SK-N-SH (cell line): ENCODE results near the gene STUB1. TPM values are rescaled to one million over a fixed set of nuclear protein-coding genes. Genes with fewer than 3 reads are reported as not detected.

Experiments
- CTCF ChIA-PET: fragments of 300-600, 350-600 bp; formaldehyde crosslinking; extraction: SDS; loops from one replicate; lab custom pipeline; 2021; lab: Yijun Ruan, JAX
- POLR2A ChIA-PET: fragments of 350-600 bp; sonication (Branson Sonifier 250); formaldehyde crosslinking; extraction: SDS; loops from one replicate; lab custom pipeline; 2020; ENCODE audit warnings: antibody characterized with exemption, inconsistent platforms; lab: Yijun Ruan, JAX
- DNase-seq: peaks from one replicate; pipeline ENCODE4 v3.0.0; 2012
- H2AFZ ChIP-seq: fragments of 200-600 bp; sonication (generic); 2 replicates; pipeline ENCODE4 v1.8.1; 2016; ENCODE audit warnings: antibody characterized with exemption, mild to moderate bottlenecking, low read depth
- H3F3A ChIP-seq: fragments of 200-600 bp; sonication (generic); replicated peaks from 2 replicates; pipeline ENCODE3; 2016; ENCODE audit warnings: antibody characterized with exemption, mild to moderate bottlenecking; ENCODE audit not compliant: insufficient read depth
- H3K27ac ChIP-seq, 2 experiments: fragments of 200-500 bp in 1 of 2; fragments of 200-600 bp in 1 of 2; sonication (Bioruptor generic) in 1 of 2; sonication (generic), shearing (Covaris generic) in 1 of 2; 2 replicates each; pipeline versions ENCODE4 v1.5.1 to v1.6.1; 2014 to 2016; ENCODE audit warnings: low read depth in 2 of 2, inconsistent platforms in 1 of 2, low read length in 1 of 2, mild to moderate bottlenecking in 1 of 2, mixed read lengths in 1 of 2
- H3K27me3 ChIP-seq: fragments of 200-600 bp; sonication (generic), shearing (Covaris generic); 2 replicates; pipeline ENCODE4 v1.6.1; 2016; ENCODE audit warnings: mixed run types; ENCODE audit not compliant: insufficient read depth
- H3K36me3 ChIP-seq, 2 experiments: fragments of 200-500 bp in 1 of 2; fragments of 200-600 bp in 1 of 2; sonication (Bioruptor generic) in 1 of 2; sonication (generic) in 1 of 2; replicated peaks in 1 of 2; 2 replicates each; pipeline versions ENCODE3 to v1.5.1; 2014 to 2016; ENCODE audit warnings: low read length in 1 of 2, mild to moderate bottlenecking in 1 of 2; ENCODE audit not compliant: insufficient read depth in 2 of 2, control insufficient read depth in 1 of 2
- H3K4me1 ChIP-seq, 2 experiments: fragments of 200-500 bp in 1 of 2; fragments of 200-600 bp in 1 of 2; sonication (Bioruptor generic) in 1 of 2; sonication (generic), shearing (Covaris generic) in 1 of 2; 2 replicates each; pipeline versions ENCODE4 v1.5.1 to v1.6.1; 2014 to 2016; ENCODE audit warnings: low read depth in 1 of 2, low read length in 1 of 2, mixed run types in 1 of 2; ENCODE audit not compliant: insufficient read depth in 2 of 2, control insufficient read depth in 1 of 2
- H3K4me2 ChIP-seq: fragments of 200-600 bp; sonication (generic), shearing (Covaris generic); 2 replicates; pipeline ENCODE4 v1.6.1; 2017; ENCODE audit warnings: mixed run types
- H3K4me3 ChIP-seq, 2 experiments: fragments of 200-500 bp in 1 of 2; fragments of 200-600 bp in 1 of 2; sonication (Bioruptor generic) in 1 of 2; sonication (generic), shearing (Covaris generic) in 1 of 2; 2 replicates each; pipeline versions ENCODE4 v1.5.1 to v1.8.1; 2014 to 2016; ENCODE audit warnings: low read depth in 2 of 2, inconsistent platforms in 1 of 2, low read length in 1 of 2, mild to moderate bottlenecking in 1 of 2, mixed read lengths in 1 of 2, moderate library complexity in 1 of 2
- H3K79me2 ChIP-seq: fragments of 200-600 bp; sonication (generic); 2 replicates; pipeline ENCODE4 v1.8.1; 2017; ENCODE audit warnings: mild to moderate bottlenecking; ENCODE audit not compliant: insufficient read depth
- H3K9ac ChIP-seq: fragments of 200-600 bp; sonication (generic); 2 replicates; pipeline ENCODE4 v1.6.1; 2017; ENCODE audit warnings: mixed run types
- H3K9me2 ChIP-seq: fragments of 200-600 bp; sonication (generic); 2 replicates; pipeline ENCODE4 v1.6.1; 2017; ENCODE audit warnings: mixed run types
- H3K9me3 ChIP-seq: fragments of 200-600 bp; sonication (generic); 2 replicates; pipeline ENCODE4 v1.6.1; 2017; ENCODE audit warnings: mixed run types, mild to moderate bottlenecking, moderate library complexity
- H4K20me1 ChIP-seq: fragments of 200-600 bp; sonication (generic); 2 replicates; pipeline ENCODE4 v1.6.1; 2017; ENCODE audit warnings: mild to moderate bottlenecking, mixed run types; ENCODE audit not compliant: insufficient read depth
- ELF1 ChIP-seq: IDR thresholded peaks from 2 replicates; pipeline ENCODE4 v1.4.0; 2012
- FOSL2 ChIP-seq: IDR thresholded peaks from 2 replicates; pipeline ENCODE4 v1.4.0; 2012; ENCODE audit warnings: low read depth, mild to moderate bottlenecking, moderate library complexity, borderline replicate concordance
- FOXM1 ChIP-seq: IDR thresholded peaks from 2 replicates; pipeline ENCODE4 v1.4.0; 2012; ENCODE audit warnings: low read depth, mild to moderate bottlenecking
- MXI1 ChIP-seq: IDR thresholded peaks from 2 replicates; pipeline ENCODE4 v1.6.1; 2012; ENCODE audit warnings: mild to moderate bottlenecking, low read depth, low read length, improper control_type of control experiment
- NFIC ChIP-seq: IDR thresholded peaks from 2 replicates; pipeline ENCODE4 v1.4.0; 2012; ENCODE audit warnings: borderline replicate concordance
- PBX3 ChIP-seq: IDR thresholded peaks from 2 replicates; pipeline ENCODE4; 2012
- RAD21 ChIP-seq: IDR thresholded peaks from 2 replicates; pipeline ENCODE4 v1.6.1; 2012; ENCODE audit warnings: mild to moderate bottlenecking, low read length
- RCOR1 ChIP-seq: fragments of 150-350 bp; IDR thresholded peaks from 2 replicates; pipeline ENCODE4 v1.6.1; 2017; ENCODE audit warnings: antibody characterized with exemption, low read length
- RFX5 ChIP-seq: IDR thresholded peaks from 2 replicates; pipeline ENCODE4 v1.6.1; 2012; ENCODE audit warnings: mild to moderate bottlenecking, improper control_type of control experiment, low read length
- SMC3 ChIP-seq: IDR thresholded peaks from 2 replicates; pipeline ENCODE4 v1.6.1; 2012; ENCODE audit warnings: low read depth, low read length, improper control_type of control experiment
- USF1 ChIP-seq: IDR thresholded peaks from 2 replicates; pipeline ENCODE4 v1.4.0; 2012; ENCODE audit warnings: low read depth, borderline replicate concordance
- YY1 ChIP-seq: IDR thresholded peaks from 2 replicates; pipeline ENCODE4 v1.4.0; 2012; ENCODE audit warnings: low read depth, mild to moderate bottlenecking
- ZBTB33 ChIP-seq: IDR thresholded peaks from 2 replicates; pipeline ENCODE4 v1.4.0; 2012; ENCODE audit warnings: low read depth, borderline replicate concordance
- WGBS: methylation state at CpG from one replicate; pipeline ENCODE4 v1.1.6; 2017; ENCODE audit warnings: low lambda C conversion rate; 5-methylcytosine and 5-hydroxymethylcytosine counted together
- polyA plus RNA-seq, 3 experiments: library from polyadenylated mRNA; depleted of rRNA; stranded (reverse); fragments of >200 nt; gene quantifications; 2 replicates each; pipeline ENCODE4 v1.2.3, GENCODE V29; 2012

Gene STUB1
- polyA plus RNA-seq, 1 of the 3 experiments (the other 2 are of a cell fraction), result 323 TPM

GRCh38 chr16:704047-704446 lies 23.8 kb downstream of the STUB1 start:
- Histone ChIP-seq H3K4me2 (peak overlapping the region; percentile 95), H3K27me3 (no peaks in the 10 kb centered on the region), H4K20me1 (peaks cover 56% of the 10 kb centered on the region), H3K36me3 (no peaks in the 10 kb centered on the region), H3K4me1 (peaks cover 4 to 20% of the 10 kb centered on the region in 2 experiments; a peak in 1 of 4 replicates), H3K4me3 (peak overlapping the region; percentile 78 to 82; a peak in 3 of 4 replicates), H3F3A (peaks cover 5% of the 10 kb centered on the region), H3K79me2 (peaks cover 55% of the 10 kb centered on the region), H2AFZ (no peak overlapping the region), H3K9me2 (no peaks in the 10 kb centered on the region), H3K9ac (0 out of 2 replicates have a peak overlapping the region, but pooled peaks have one; percentile 85), H3K9me3 (no peaks in the 10 kb centered on the region), H3K27ac (peak overlapping the region in 1 of 2 experiments; percentile 11; a peak in 2 of 4 replicates)
- CTCF ChIA-PET, result interaction anchor here (0.5 to 22.4 kb wide), 9 partner anchors 9 to 77 kb away, joined by 3 to 358 read pairs (median 4); partner anchors contain the start of genes ANTKMT, CCDC78, CIAO3 and HAGHL
- POLR2A ChIA-PET, result interaction anchor here (1.7 to 2.0 kb wide), 2 partner anchors 14 to 24 kb away, joined by 5 to 7 read pairs; partner anchors contain the start of gene WDR24
- WGBS, result 79% methylated on average over 6 of the region's 7 CpGs
- DNase-seq, result no peak
- no peak for TF ChIP-seq RAD21
- no peak for TF ChIP-seq RCOR1
- no peak for TF ChIP-seq NFIC
- no peak for TF ChIP-seq RFX5
- TF ChIP-seq USF1, result no peak
- TF ChIP-seq SMC3, result no peak
- no peak for TF ChIP-seq FOXM1
- no peak for TF ChIP-seq MXI1
- TF ChIP-seq ZBTB33, result no peak
- no peak for TF ChIP-seq PBX3
- no peak for TF ChIP-seq ELF1
- no peak for TF ChIP-seq YY1
- TF ChIP-seq FOSL2, result no peak
